GM12864 (cell line): ENCODE measurements around the gene LOC101059915.
A peak's percentile ranks its signal among the peaks of the same experiment; 100 is the strongest.
"Not testable (repeated sequence)": the region's sequence is repeated elsewhere in the genome, so short reads cannot be mapped to it uniquely, and the experiment has no call there.

Source experiments
- DNase-seq: peaks from one replicate; pipeline ENCODE4 v3.0.0-alpha.2; 2011; ENCODE audit warnings: low read depth
- H3K4me3 ChIP-seq: 2 replicates; pipeline ENCODE4 v1.5.1; 2011; ENCODE audit warnings: mild to moderate bottlenecking, low read depth, low read length, control low read depth
- TF ChIP-seq, protein P1 (sequence below): IDR thresholded peaks from 2 replicates; pipeline ENCODE4 v1.5.1; 2011; ENCODE audit warnings: low read depth, mild to moderate bottlenecking, moderate library complexity, low read length, control low read depth, inconsistent platforms; ENCODE audit errors: missing control alignments

The LOC101059915 gene

GRCh38 chrX:71657267-71657666 lies 10.1 kb upstream of the LOC101059915 start:
- TF ChIP-seq, protein P1, sequence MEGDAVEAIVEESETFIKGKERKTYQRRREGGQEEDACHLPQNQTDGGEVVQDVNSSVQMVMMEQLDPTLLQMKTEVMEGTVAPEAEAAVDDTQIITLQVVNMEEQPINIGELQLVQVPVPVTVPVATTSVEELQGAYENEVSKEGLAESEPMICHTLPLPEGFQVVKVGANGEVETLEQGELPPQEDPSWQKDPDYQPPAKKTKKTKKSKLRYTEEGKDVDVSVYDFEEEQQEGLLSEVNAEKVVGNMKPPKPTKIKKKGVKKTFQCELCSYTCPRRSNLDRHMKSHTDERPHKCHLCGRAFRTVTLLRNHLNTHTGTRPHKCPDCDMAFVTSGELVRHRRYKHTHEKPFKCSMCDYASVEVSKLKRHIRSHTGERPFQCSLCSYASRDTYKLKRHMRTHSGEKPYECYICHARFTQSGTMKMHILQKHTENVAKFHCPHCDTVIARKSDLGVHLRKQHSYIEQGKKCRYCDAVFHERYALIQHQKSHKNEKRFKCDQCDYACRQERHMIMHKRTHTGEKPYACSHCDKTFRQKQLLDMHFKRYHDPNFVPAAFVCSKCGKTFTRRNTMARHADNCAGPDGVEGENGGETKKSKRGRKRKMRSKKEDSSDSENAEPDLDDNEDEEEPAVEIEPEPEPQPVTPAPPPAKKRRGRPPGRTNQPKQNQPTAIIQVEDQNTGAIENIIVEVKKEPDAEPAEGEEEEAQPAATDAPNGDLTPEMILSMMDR = no peak
- no peak for DNase-seq
- H3K4me3 ChIP-seq = no peak overlapping the region

DNA sequence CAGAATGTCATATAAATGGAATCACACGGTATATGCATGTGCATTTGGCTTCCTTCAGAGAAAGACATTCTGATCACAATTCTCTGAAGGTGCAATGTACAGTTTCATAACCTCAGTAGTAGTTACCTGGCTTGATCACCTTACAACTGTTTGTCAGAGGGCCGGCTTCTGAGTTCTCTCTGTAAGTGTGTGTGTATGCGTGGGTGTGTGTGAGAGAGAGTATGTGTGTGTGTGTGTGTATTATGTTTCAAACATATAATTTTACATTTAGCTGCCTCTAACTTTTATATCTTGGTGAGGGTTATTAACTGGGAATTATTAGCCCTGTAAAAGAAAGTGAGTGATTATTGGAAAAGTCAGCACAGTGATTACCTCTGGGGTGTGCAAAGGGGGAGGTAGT lies 8.0 kb upstream of the LOC101059915 start:
- TF ChIP-seq, protein P1 = no peak
- H3K4me3 ChIP-seq = no peak overlapping the region
- no peak for DNase-seq

DNA sequence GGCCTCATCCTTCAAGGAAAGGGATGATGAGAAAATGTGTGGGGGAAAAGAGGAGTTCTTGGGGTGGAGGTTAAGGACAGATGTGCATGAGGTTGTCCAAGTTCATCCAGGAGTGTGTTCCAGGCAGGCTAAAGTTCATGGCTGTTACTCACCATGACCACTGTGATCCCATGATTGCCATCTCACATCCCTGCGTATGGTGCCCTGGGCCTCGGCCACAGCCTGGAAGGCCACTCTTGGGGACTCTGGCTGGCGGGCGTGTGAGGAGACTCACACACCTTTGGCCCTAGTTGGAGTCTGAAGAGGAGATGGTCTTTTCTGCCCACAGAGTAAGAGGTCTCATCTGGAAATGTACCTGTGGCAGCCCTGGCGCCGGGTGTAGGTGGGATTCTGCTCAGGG lies 7.4 kb upstream of the LOC101059915 start:
- no peak for DNase-seq
- TF ChIP-seq, protein P1 = no peak
- H3K4me3 ChIP-seq = no peak overlapping the region

- no peak for DNase-seq
- TF ChIP-seq, protein P1 = no peak
- H3K4me3 ChIP-seq = no peak overlapping the region
These were observed 6.6 kb upstream of the LOC101059915 start for GRCh38 chrX:71660562-71661416.

DNA sequence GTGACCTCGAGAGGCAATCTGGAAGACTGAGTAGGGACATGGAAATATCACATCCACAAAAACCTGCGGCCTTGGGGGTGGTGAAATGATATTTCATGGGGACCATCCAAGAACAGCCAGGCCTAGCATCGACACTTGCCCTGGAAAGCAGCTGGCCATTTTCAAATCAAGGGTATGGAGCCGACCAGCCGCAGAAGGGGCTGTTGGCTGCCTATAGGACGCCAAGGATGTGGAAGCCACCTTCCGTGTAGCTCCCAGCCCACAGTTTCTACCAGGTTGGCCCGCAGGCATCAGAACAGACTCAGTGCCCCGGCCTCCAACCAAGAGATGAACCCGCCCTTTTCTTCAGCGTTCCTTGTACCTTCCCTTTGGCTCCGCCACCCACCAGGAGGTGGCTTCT lies 5.4 kb upstream of the LOC101059915 start:
- no peak overlapping the region for H3K4me3 ChIP-seq
- TF ChIP-seq, protein P1 = no peak
- DNase-seq = no peak

- DNase-seq, H3K4me3 ChIP-seq: not testable (repeated sequence)
These were observed 4.7 kb upstream of the LOC101059915 start for GRCh38 chrX:71662654-71663053.

DNA sequence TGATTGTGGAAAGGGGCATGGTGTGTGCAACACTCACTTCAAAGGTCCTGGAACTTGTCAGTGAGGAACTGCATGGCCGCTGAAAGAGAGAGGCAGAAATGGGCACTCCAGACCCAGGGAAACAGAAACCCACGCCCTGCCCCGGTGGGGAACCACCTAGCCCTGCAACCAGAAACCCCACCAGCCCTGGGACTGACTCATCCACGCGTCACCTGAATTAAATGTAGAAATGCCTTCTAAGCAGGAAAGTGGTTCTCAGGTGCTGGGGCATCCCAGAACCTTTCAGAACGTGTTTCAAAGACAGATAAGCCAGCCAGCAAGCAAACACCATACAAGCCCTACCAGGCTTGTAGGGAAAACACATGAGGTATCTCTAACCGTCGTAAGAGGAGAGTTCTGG lies 4.1 kb upstream of the LOC101059915 start:
- H3K4me3 ChIP-seq, DNase-seq: not testable (repeated sequence)

DNA sequence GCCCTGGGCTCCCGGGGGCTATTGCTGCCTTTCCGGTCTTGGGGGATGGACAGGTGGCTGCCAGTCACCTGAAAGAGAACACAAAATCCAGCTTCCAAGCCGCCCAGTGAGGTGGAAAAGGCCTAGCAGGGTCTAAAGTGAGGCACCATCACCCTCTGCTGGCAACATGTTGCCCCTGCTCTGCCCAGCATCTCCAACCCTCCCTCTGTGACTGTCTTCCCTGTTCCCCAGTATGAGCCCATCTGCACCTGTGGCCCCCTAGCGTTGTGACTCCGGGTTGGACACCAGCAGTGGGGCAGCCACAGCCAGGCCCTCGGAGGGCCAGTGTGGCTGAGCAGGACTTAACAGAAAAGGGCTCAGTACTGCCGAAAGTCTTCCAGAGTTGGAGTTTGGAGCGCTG lies 3.1 kb upstream of the LOC101059915 start:
- not testable (repeated sequence) for DNase-seq, H3K4me3 ChIP-seq
- TF ChIP-seq, protein P1 = peak; percentile 39
